Epidermal melanocyte (primary cell): ENCODE data around the gene RPS6KA1.
"Not testable (repeated sequence)": the region's sequence is repeated elsewhere in the genome, so short reads cannot be mapped to it uniquely, and the experiment has no call there.

Experiments used
- DNase-seq: peaks from one replicate; pipeline ENCODE4 v3.0.0; 2011; ENCODE audit warnings: low spot score; ENCODE audit not compliant: insufficient read length

The RPS6KA1 gene

DNA sequence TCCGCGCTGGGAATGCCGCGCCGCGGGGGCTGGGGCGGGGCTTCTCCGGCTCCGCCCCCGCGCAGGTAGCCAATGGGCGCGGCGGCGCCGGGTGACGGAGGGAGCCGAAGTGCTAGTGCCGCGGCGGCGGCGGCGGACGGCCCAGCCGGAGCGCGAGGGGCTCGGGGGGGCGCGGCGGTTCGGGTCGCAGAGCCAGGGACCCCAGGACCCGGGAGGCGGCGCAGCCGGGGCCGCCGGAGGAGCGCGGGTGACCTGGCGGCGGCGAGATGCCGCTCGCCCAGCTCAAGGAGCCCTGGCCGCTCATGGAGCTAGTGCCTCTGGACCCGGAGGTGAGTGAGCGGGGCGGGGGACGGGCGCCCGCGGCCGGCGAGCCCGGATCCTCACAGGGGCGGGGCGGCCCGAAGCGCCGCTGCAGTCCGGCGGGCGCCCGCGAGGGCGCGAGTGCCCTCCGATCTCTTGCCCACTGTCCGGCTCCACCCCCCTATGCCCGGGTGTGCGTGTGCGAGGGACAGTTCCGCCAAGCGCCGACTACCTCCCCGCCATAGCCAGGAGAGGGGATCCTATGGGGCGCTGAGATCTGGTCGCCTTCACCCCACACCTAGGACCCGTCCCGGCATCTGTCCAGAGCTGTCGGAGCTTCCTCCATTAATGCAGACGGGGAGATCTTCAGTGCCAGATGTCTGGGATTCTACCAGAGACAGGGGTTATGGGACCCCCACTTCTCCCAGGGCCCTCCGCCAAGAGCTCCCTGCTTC, at the start of gene RPS6KA1:
RPS6KA1 (plus strand) TSS at position 107 of the 755 bp plus-strand sequence; CDS start at position 267, 160 bp downstream.
- DNase-seq: peak; percentile 79

DNA sequence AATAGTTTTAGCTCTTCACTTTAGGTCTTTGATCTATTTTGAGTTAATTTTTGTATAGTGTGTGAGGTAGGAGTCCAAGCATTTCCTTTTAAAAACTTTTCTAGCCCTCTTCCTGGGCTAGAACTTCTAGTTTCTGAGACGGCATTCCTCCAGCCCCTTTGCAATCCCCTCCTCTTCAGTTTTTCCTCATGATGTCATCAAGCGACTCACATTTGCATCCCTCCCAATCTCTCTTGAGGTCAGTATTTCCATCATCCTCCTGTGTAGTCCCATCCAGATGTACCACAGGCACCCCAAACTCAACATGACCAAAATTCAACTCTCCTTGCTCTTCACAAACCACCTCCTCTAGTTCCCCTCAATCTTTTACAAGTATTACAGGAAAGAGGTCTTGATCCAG, 46.6 kb upstream of the RPS6KA1 start:
- DNase-seq: no peak

DNA sequence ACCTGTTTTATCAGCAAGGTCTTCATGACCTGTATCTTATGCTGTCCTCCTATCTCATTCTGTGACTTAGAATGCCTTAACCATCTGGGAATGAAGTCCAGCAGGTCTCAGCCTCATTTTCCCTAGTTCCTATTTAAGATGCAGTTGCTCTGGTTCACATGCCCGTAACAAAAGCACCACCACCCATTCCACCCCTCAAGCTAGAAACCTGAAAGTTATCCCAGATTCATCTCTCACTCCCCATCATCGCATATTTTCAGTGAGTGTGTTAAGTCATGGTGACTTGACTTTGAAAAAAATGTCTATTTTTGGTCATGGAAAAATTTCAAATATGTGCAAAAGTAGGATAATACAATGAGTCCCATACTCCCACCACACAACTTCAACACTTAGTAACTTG, 45.6 kb upstream of the RPS6KA1 start:
- no peak for DNase-seq

DNA sequence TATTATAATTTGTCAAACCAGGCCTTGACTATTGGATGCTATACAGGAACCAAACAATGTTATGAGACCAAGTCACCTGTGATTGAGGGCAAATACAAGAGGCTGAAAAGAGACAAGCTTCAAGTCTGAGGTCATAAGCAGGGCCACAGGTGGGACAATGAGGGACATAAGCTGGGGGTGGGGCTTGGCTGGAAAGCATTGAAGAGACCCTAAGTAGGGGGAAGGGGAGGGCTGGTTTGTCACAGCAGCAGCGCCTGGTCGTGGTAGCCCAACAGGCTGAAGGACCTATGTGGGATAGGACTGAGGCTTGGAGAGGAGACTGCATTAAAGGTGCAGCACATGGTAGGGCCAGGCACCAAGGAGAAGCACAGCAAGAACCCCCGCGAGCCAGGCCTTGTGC, 39.4 kb upstream of the RPS6KA1 start:
- DNase-seq: no peak

GRCh38 chr1:26493267-26493666, 36.3 kb upstream of the RPS6KA1 start:
- no peak for DNase-seq

DNA sequence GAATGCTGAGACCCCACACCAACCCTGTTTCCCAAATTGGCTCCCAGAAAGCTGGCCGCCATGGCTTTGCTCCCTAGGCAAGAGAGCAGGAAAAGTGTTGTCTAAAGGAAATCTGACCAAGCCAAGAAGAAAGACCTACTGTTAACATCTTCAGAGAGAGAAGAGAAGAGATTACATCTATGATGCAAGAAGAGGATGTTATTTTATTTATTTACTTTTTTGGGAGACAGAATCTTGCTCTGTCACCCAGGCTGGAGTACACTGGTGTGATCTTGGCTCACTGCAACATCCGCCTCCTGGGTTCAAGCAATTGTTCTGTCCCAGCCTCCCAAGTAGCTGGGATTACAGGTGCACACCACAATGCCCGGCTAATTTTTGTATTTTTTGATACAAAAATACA, 35.6 kb upstream of the RPS6KA1 start:
- DNase-seq: no peak

DNA sequence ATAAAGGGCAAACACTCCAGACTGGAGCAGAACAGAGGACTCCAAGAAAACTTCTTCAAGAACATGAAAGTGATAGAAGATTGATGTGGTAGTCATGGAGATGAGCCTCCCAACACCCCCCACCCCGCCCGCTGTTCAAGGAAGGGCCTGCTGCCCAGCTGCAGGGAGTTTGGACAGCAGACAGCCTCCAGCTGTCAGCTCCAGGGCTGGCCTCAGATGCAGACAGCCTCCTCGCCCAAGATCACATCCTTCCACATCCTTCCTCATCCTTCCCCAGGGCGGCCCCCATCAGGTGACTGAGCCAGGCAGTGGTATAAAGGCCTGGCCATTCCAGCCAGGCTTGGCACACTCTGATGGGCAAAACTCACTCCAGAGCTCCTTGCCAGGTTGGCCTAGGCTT, 32.7 kb upstream of the RPS6KA1 start:
- DNase-seq: no peak

- DNase-seq: no peak
Measured at GRCh38 chr1:26498894-26499293, 30.7 kb upstream of the RPS6KA1 start.

GRCh38 chr1:26500488-26501175, 28.9 kb upstream of the RPS6KA1 start:
- peak; percentile 77 for DNase-seq

DNA sequence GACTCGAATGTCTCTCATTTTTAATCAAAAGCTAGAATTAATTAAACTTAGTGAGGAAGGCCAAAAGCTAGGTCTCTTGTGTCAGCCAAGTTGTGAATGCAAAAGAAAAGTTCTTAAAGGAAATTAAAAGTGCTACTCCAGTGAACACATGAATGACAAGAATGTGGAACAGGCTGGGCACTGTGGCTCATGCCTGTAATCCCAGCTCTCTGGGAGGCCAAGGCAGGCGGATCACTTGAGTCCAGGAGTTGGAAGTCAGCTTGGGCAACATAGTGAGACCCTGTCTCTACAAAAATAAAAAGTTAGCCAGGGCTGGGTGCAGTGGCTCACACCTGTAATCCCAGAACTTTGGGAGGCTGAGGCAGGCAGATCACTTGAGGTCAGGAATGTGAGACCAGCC, 18.9 kb upstream of the RPS6KA1 start:
- DNase-seq: not testable (repeated sequence)

GRCh38 chr1:26515836-26516235, 13.7 kb upstream of the RPS6KA1 start:
- not testable (repeated sequence) for DNase-seq

GRCh38 chr1:26516987-26517765, 12.4 kb upstream of the RPS6KA1 start:
- no peak for DNase-seq

DNA sequence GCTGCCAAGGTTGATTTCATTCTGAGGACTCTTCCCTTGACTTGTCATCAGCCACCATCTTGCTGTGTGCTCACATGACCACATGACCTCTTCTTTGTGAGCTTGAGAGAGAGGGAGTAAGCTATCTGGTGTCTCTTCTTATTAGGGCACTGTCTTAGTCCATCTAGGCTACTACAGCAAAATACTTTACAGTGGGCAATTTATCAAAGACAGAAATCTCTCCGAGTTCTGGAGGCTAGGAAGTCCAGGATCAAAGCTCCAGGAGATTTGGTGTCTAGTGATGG, 11.9 kb upstream of the RPS6KA1 start:
- no peak for DNase-seq

- DNase-seq: no peak
Measured at GRCh38 chr1:26518355-26518754, 11.2 kb upstream of the RPS6KA1 start.

GRCh38 chr1:26520339-26520738, 9.2 kb upstream of the RPS6KA1 start:
- no peak for DNase-seq

- no peak for DNase-seq
Measured at GRCh38 chr1:26521669-26522030, 7.9 kb upstream of the RPS6KA1 start.

- DNase-seq: no peak
Measured at GRCh38 chr1:26522073-26522472, 7.5 kb upstream of the RPS6KA1 start.

DNA sequence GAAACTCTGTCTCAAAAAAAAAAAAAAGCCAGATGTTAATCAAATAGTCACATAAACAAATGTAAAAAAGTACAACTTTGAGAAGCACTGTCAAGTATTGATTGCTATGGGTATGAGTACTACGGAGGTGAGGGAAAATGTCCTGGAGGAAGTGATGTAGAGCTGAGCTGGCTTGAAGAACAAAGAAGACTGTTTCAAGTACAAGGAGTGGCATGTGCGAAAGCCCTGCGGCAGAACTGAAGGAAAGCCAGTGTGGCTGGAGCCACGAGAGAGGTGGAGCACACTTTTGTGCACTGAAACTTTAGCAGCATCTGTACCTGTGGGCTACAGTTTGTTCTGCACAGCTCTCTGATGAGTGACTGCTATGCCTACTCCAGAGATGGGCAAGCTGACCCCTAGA, 5.4 kb upstream of the RPS6KA1 start:
- DNase-seq: no peak

DNA sequence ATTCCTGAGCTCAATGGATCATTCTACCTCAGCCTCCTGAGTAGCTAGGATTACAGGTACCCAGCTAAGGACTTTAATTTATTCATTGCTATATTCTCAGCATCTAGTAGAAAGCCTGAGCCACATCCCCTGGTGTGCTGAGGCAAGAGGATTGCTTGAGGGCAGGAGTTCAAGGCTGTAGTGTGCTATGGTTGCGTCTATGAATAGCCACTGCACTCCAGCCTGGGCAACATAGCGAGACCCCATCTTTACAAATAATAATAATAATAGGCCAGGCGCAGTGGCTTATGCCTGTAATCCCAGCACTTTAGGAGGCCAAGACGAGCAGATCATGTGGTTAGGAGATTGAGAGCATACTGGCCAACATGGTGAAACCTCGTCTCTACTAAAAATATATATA, 3.3 kb upstream of the RPS6KA1 start:
- DNase-seq: no peak

DNA sequence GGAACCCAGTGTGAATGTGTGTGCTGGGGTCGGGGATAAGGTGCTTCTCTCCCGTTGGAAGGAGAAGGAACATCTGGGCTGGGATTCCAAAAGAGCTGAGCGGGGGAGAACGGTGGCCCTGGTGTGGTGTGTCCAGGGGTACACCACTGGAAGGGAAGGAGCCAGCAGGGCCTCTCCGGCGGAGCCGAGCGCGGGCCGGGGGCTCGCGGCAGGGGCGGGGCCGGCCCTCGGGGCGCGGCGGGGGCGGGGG, 231 bp upstream of the RPS6KA1 start:
- DNase-seq: no peak

DNA sequence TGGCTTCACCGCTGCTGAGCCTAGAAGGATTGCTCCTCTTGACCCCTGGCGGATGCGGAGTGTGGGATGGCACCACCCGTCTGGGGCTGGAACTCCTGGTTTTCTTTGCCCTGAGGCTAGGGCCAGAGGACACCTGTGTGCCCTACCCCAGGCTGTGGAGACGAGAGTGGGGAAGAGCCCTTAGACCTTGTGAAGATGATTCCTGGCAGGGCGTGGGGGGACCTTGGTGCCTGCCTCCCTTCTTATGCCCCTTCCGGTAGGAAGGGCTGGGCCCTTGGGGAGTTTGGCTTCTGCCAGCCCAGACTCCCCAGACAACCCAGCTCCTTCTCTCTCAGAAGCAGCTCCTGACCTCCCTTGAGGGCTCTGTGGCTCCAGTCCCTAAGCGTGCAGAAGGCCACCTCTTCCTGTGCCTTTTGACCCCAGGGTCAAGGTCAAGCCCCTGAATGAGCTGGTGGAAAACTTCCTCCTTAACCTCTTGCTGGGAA, 891 bp downstream of the RPS6KA1 start:
- DNase-seq: no peak

DNA sequence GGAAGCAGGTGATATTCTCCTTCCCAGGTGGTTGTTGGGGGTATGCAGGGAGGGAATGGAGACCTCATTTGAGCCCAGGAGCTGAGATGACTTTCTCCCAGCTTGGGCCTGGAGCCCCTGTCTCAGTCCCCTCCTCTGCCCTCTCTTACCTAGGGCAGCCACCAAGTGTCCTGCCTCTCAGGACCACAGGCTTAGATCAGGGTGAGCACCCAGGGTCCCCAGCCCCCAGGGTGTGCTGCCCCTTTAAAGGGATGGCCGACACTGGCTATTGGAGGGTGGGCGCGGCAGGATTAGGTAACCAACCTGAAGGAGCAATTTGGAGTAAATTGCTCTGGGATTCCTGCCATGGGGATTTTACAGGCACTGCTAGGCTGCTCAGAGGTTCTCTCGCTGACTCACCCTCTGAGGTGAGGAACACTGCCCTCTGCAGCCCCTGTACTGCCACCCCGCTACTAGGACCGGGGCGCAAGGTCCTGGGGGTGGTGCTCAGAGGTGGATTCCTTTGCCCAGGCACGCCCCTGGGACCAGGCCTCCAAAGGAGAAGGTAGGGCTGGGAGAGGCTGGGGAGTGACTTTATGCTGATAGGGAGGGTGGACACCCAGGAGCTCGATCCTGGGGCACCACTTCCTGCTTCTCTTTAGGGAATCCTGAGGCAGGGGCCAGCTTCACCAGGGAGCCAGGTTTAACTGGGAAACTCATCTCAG, 1.5 kb downstream of the RPS6KA1 start:
- no peak for DNase-seq
